Measurements from ENCODE around the gene FGB. TPM values are rescaled to one million over a fixed set of nuclear protein-coding genes. Genes with fewer than 3 reads are reported as not detected.

Gene FGB
- total and polyA plus RNA-seq, 2 of the 13 experiments (the other 11 are each of a cell fraction or from before 2014, with no cell fraction given): 226 to 784 TPM

DNA sequence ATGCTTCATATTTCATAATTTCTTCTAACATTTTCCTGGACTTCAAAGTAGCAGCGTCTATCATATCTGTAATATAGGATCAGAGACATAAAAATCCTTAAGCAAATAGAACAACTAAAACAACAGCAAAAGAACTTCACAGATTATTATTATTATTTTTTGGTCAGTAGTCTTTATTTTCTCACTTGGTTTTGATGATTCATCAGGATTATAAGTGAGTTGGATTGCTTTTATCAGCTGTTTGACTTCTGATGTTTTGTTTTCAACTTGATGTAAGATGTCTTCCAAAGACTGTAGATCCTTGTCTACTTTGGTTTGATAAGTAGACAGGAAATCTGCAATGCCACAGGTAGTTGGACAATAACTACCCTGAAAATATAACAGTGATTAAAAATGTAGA is 49.0 kb downstream of the FGB start (continued):
- TF ChIP-seq MBD4 (IDR thresholded peaks at IDR 0.05; ENCODE audit: borderline replicate concordance, low read length) (0 out of 2 replicates have a peak, but pooled peaks have one; percentile 45), HNF4A (CRISPR knock-in tag; IDR thresholded peaks at IDR 0.05) (no peak), ZNF138 (CRISPR knock-in tag; IDR thresholded peaks at IDR 0.05; ENCODE audit: low read depth) (no peak), ATM (IDR thresholded peaks at IDR 0.05; ENCODE audit: borderline replicate concordance) (no peak), ZNF782 (CRISPR knock-in tag; IDR thresholded peaks at IDR 0.05; ENCODE audit: borderline replicate concordance) (no peak), MAFK (conservative IDR thresholded peaks at IDR 0.05 in 1 of 2, IDR thresholded peaks at IDR 0.05 in 1 of 2; ENCODE audit: low read length in 2 of 2) (peak; percentile 23 to 51; a peak in 3 of 4 replicates), MXD4 (CRISPR knock-in tag; IDR thresholded peaks at IDR 0.05) (no peak), ZNF772 (CRISPR knock-in tag; IDR thresholded peaks at IDR 0.05) (no peak), NFRKB (IDR thresholded peaks at IDR 0.05) (no peak), REL (CRISPR knock-in tag; conservative IDR thresholded peaks at IDR 0.05) (no peak), PHF21A (CRISPR knock-in tag; IDR thresholded peaks at IDR 0.05) (no peak), SIN3B (IDR thresholded peaks at IDR 0.05; ENCODE audit: low read length) (no peak), MEIS1 (CRISPR knock-in tag; IDR thresholded peaks at IDR 0.05; ENCODE audit: borderline replicate concordance) (no peak), JUND (CRISPR knock-in tag; IDR thresholded peaks at IDR 0.05) (no peak)
- TF ChIP-seq, protein P1, sequence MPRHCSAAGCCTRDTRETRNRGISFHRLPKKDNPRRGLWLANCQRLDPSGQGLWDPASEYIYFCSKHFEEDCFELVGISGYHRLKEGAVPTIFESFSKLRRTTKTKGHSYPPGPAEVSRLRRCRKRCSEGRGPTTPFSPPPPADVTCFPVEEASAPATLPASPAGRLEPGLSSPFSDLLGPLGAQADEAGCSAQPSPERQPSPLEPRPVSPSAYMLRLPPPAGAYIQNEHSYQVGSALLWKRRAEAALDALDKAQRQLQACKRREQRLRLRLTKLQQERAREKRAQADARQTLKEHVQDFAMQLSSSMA (CRISPR knock-in tag; IDR thresholded peaks at IDR 0.05): no peak
- TF ChIP-seq, protein P2, sequence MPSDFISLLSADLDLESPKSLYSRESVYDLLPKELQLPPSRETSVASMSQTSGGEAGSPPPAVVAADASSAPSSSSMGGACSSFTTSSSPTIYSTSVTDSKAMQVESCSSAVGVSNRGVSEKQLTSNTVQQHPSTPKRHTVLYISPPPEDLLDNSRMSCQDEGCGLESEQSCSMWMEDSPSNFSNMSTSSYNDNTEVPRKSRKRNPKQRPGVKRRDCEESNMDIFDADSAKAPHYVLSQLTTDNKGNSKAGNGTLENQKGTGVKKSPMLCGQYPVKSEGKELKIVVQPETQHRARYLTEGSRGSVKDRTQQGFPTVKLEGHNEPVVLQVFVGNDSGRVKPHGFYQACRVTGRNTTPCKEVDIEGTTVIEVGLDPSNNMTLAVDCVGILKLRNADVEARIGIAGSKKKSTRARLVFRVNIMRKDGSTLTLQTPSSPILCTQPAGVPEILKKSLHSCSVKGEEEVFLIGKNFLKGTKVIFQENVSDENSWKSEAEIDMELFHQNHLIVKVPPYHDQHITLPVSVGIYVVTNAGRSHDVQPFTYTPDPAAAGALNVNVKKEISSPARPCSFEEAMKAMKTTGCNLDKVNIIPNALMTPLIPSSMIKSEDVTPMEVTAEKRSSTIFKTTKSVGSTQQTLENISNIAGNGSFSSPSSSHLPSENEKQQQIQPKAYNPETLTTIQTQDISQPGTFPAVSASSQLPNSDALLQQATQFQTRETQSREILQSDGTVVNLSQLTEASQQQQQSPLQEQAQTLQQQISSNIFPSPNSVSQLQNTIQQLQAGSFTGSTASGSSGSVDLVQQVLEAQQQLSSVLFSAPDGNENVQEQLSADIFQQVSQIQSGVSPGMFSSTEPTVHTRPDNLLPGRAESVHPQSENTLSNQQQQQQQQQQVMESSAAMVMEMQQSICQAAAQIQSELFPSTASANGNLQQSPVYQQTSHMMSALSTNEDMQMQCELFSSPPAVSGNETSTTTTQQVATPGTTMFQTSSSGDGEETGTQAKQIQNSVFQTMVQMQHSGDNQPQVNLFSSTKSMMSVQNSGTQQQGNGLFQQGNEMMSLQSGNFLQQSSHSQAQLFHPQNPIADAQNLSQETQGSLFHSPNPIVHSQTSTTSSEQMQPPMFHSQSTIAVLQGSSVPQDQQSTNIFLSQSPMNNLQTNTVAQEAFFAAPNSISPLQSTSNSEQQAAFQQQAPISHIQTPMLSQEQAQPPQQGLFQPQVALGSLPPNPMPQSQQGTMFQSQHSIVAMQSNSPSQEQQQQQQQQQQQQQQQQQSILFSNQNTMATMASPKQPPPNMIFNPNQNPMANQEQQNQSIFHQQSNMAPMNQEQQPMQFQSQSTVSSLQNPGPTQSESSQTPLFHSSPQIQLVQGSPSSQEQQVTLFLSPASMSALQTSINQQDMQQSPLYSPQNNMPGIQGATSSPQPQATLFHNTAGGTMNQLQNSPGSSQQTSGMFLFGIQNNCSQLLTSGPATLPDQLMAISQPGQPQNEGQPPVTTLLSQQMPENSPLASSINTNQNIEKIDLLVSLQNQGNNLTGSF (CRISPR knock-in tag; IDR thresholded peaks at IDR 0.05): no peak
- TF ChIP-seq, protein P3, sequence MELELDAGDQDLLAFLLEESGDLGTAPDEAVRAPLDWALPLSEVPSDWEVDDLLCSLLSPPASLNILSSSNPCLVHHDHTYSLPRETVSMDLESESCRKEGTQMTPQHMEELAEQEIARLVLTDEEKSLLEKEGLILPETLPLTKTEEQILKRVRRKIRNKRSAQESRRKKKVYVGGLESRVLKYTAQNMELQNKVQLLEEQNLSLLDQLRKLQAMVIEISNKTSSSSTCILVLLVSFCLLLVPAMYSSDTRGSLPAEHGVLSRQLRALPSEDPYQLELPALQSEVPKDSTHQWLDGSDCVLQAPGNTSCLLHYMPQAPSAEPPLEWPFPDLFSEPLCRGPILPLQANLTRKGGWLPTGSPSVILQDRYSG (CRISPR knock-in tag; IDR thresholded peaks at IDR 0.05): no peak
- TF ChIP-seq, protein P4, sequence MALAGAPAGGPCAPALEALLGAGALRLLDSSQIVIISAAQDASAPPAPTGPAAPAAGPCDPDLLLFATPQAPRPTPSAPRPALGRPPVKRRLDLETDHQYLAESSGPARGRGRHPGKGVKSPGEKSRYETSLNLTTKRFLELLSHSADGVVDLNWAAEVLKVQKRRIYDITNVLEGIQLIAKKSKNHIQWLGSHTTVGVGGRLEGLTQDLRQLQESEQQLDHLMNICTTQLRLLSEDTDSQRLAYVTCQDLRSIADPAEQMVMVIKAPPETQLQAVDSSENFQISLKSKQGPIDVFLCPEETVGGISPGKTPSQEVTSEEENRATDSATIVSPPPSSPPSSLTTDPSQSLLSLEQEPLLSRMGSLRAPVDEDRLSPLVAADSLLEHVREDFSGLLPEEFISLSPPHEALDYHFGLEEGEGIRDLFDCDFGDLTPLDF (CRISPR knock-in tag; IDR thresholded peaks at IDR 0.05): no peak
- TF ChIP-seq, protein P5, sequence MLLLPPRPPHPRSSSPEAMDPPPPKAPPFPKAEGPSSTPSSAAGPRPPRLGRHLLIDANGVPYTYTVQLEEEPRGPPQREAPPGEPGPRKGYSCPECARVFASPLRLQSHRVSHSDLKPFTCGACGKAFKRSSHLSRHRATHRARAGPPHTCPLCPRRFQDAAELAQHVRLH (CRISPR knock-in tag; IDR thresholded peaks at IDR 0.05; ENCODE audit: borderline replicate concordance, low read depth): no peak
- TF ChIP-seq, protein P6, sequence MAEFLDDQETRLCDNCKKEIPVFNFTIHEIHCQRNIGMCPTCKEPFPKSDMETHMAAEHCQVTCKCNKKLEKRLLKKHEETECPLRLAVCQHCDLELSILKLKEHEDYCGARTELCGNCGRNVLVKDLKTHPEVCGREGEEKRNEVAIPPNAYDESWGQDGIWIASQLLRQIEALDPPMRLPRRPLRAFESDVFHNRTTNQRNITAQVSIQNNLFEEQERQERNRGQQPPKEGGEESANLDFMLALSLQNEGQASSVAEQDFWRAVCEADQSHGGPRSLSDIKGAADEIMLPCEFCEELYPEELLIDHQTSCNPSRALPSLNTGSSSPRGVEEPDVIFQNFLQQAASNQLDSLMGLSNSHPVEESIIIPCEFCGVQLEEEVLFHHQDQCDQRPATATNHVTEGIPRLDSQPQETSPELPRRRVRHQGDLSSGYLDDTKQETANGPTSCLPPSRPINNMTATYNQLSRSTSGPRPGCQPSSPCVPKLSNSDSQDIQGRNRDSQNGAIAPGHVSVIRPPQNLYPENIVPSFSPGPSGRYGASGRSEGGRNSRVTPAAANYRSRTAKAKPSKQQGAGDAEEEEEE (CRISPR knock-in tag; IDR thresholded peaks at IDR 0.05; ENCODE audit: borderline replicate concordance): no peak
